ENCODE measurements around the gene BRSK2. TPM values are rescaled to one million over a fixed set of nuclear protein-coding genes. Genes with fewer than 3 reads are reported as not detected.

Gene BRSK2
- total RNA-seq, 3 donors from 2014 or later (not counting 1 experiment from before 2014, with no cell fraction given), result 0.11 to 0.14 TPM; not detected in 1

DNA sequence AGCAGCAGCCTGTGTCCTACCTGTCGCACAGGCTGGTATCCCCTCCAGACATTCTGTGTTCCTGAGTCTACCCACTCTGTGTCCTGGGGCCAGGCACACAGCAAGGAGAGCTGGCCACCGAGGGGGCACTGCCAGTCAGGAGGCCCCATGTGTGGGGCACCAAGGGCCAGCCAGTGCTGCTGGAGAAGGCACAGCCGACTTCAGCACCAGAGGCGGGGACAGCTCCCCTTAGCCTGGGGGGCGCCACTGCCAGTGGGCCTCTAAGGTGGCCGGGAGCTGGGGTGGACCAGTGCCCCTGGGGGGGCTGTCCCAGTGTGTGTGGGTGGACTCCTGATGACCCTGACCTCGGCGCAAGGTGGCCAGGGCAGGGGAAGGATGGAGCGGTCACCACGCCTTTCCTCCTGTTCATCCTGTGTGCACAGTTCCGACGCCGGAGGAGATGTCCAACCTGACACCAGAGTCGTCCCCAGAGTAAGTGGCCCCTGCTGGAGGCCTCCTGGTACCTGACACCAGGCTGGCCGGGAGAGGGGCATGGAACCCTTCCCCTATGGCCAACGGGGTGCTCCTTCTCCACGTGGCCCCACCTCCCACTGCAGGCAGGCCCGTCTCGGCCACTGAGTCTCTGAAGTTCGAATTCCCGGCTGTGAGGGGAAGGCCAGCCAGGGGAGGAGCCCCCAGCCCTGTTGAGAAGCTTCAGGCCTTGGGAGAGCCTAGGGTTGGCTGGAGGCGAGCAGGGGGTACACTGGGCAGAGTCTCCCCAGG lies 61.4 kb downstream of the BRSK2 start:
- H3K36me3 Mint-ChIP-seq, result no peaks in the 10 kb centered on the region
- DNase-seq (no peak), ATAC-seq (no peak)
- intact Hi-C loops (cut with micrococcal nuclease), result no loop called here
- 87% methylated on average over 22 of the region's 22 CpGs for WGBS (ENCODE audit: insufficient coverage)
- peaks cover 0 to 14% of the 10 kb centered on the region in 2 donors for H3K4me1 Mint-ChIP-seq
- no peak overlapping the region for H3K4me3 Mint-ChIP-seq
- no peak overlapping the region for H3K27ac Mint-ChIP-seq
- H3K9me3 Mint-ChIP-seq, result no peaks in the 10 kb centered on the region
- Histone ChIP-seq H3K27ac (ENCODE audit: low read length) (no peak overlapping the region), H3K27me3 (ENCODE audit: control insufficient read depth, insufficient read depth, low read length) (no peaks in the 10 kb centered on the region), H3K9me3 (ENCODE audit: control insufficient read depth, insufficient read depth, low read length) (no peaks in the 10 kb centered on the region), H3K4me1 (ENCODE audit: control insufficient read depth, insufficient read depth, low read length) (peaks cover 6% of the 10 kb centered on the region), H3K4me3 (ENCODE audit: low read length) (no peak overlapping the region), H3K36me3 (ENCODE audit: control insufficient read depth, insufficient read depth, low read length) (no peaks in the 10 kb centered on the region)
- H3K27me3 Mint-ChIP-seq (ENCODE audit: low read depth in 2 of 2), result no peaks in the 10 kb centered on the region
- TF ChIP-seq, protein P1, sequence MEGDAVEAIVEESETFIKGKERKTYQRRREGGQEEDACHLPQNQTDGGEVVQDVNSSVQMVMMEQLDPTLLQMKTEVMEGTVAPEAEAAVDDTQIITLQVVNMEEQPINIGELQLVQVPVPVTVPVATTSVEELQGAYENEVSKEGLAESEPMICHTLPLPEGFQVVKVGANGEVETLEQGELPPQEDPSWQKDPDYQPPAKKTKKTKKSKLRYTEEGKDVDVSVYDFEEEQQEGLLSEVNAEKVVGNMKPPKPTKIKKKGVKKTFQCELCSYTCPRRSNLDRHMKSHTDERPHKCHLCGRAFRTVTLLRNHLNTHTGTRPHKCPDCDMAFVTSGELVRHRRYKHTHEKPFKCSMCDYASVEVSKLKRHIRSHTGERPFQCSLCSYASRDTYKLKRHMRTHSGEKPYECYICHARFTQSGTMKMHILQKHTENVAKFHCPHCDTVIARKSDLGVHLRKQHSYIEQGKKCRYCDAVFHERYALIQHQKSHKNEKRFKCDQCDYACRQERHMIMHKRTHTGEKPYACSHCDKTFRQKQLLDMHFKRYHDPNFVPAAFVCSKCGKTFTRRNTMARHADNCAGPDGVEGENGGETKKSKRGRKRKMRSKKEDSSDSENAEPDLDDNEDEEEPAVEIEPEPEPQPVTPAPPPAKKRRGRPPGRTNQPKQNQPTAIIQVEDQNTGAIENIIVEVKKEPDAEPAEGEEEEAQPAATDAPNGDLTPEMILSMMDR (IDR thresholded peaks at IDR 0.05), result no peak

DNA sequence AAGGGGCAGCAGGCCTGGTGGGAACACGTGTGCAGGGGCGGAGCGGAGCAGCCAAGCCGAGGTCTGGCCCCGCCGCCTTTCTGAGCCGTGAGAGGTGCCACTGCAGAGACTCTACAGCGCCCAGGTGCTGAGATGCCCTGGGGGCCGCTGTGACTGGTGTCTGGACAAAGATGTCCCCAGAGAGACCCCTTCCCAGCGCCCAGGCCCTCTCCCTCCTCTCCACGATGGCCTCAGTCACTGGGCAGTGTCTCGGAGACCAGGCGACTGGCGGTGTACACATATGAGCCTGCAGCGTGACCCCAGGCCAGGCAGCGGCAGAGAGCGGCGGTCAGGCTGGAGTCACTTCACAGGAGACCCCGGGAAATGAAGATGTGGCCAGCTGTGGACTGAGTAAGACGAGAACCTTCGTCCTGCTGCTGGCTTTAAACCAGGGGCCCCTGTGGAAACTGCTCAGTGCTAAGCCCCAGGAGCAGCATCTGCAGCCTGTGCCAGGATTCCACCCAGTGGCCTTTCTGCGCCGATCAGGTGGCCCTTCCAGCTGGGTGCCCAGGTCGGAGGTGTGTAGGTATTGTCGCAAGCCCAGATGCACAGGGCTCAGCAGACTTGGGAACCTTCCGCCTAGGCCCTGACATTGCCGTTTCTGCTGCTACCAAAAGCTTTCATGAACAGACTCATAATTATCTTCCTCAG lies 62.2 kb downstream of the BRSK2 start:
- WGBS (ENCODE audit: insufficient coverage), result 93% methylated on average over 27 of the region's 27 CpGs
- no peak overlapping the region for H3K4me3 ChIP-seq (ENCODE audit: low read length)
- ATAC-seq (no peak), DNase-seq (no peak)
- Mint-ChIP-seq H3K4me3 (no peak overlapping the region), H3K4me1 (peaks cover 0 to 16% of the 10 kb centered on the region in 2 donors), H3K36me3 (no peaks in the 10 kb centered on the region), H3K27ac (no peak overlapping the region), H3K9me3 (no peaks in the 10 kb centered on the region), H3K27me3 (ENCODE audit: low read depth in 2 of 2) (no peaks in the 10 kb centered on the region)
- H3K9me3 ChIP-seq (ENCODE audit: control insufficient read depth, insufficient read depth, low read length), result no peaks in the 10 kb centered on the region
- H3K27me3 ChIP-seq (ENCODE audit: control insufficient read depth, insufficient read depth, low read length), result no peaks in the 10 kb centered on the region
- peaks cover 6% of the 10 kb centered on the region for H3K4me1 ChIP-seq (ENCODE audit: control insufficient read depth, insufficient read depth, low read length)
- no peak overlapping the region for H3K27ac ChIP-seq (ENCODE audit: low read length)
- intact Hi-C loops (cut with micrococcal nuclease), result no loop called here
- TF ChIP-seq, protein P1 (IDR thresholded peaks at IDR 0.05), result no peak
- H3K36me3 ChIP-seq (ENCODE audit: control insufficient read depth, insufficient read depth, low read length), result no peaks in the 10 kb centered on the region

DNA sequence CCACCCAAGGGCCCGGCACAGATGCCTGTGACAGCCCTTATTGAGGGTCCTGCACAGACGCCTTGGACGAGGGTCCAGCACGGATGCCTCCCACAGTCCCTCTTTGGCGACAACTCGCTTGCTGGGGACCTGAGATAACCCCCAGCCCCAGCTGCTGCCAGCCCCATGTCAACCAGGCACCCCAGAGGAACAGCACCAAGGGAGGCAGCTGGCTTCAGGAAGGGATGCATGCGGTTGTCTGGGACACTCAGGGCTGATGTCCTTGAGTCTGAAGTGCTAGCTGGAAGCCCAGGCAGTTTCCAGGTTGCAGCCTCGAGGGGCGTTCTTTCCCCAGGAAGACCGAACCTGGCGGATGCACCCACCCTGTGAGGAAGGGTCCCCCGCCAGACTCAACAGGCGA lies 63.0 kb downstream of the BRSK2 start:
- no peaks in the 10 kb centered on the region for H3K9me3 ChIP-seq (ENCODE audit: control insufficient read depth, insufficient read depth, low read length)
- no peaks in the 10 kb centered on the region for H3K36me3 Mint-ChIP-seq
- H3K4me3 Mint-ChIP-seq, result no peak overlapping the region
- no peaks in the 10 kb centered on the region for H3K27me3 ChIP-seq (ENCODE audit: control insufficient read depth, insufficient read depth, low read length)
- H3K9me3 Mint-ChIP-seq, result no peaks in the 10 kb centered on the region
- H3K4me1 ChIP-seq (ENCODE audit: control insufficient read depth, insufficient read depth, low read length), result peaks cover 6% of the 10 kb centered on the region
- DNase-seq, result no peak
- H3K4me3 ChIP-seq (ENCODE audit: low read length), result no peak overlapping the region
- H3K36me3 ChIP-seq (ENCODE audit: control insufficient read depth, insufficient read depth, low read length), result no peaks in the 10 kb centered on the region
- peaks cover 0 to 16% of the 10 kb centered on the region in 2 donors for H3K4me1 Mint-ChIP-seq
- no peak overlapping the region for H3K27ac Mint-ChIP-seq
- WGBS (ENCODE audit: insufficient coverage), result 85% methylated on average over 13 of the region's 13 CpGs
- H3K27me3 Mint-ChIP-seq (ENCODE audit: low read depth in 2 of 2), result no peaks in the 10 kb centered on the region
- no peak for ATAC-seq
- TF ChIP-seq, protein P1 (IDR thresholded peaks at IDR 0.05), result no peak
- intact Hi-C loops (cut with micrococcal nuclease), result no loop called here
- H3K27ac ChIP-seq (ENCODE audit: low read length), result no peak overlapping the region

All from natural killer cell (primary cell).